ENCODE data around the gene RHO.
"Not testable (repeated sequence)": the region's sequence is repeated elsewhere in the genome, so short reads cannot be mapped to it uniquely, and the experiment has no call there.

Gene RHO

DNA sequence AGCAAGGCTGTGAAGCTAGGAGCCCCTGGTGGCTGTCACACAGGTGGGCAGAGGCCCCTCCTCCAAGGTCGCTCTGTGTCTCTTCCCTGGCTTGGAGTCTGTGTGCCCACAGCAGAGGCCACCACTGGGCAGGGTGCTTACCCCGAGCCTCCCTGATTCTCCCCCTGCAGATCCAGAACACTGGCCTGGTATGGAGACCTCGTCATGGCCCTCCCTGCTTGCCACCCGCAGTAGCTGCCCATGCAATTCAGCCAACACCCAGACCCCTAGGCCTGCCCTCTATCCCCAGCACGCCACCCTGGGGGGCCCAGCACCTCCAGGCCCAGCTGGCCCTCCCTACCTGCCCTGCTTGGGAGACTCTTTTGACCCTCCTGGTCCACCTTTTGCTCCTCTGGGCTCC is 5.5 kb upstream of the RHO start:
- no peak for DNase-seq

DNA sequence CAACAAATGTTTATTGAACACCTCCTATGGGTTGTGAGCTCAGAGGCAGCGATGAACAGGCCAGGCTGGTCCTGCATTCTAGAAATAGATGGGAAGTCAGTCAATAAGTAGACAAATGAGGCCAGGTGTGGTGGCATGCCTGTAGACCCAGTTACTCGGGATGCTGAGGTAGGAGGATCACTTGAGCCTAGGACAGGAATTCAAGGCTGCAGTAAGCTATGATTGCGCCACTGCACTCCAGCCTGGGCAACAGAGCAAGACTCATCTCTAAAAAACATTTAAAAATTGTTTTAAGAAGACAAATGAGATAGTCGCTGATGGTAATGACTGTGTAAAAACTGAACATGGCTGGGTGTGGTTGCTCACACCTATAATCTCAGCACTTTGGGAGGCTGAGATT is 4.4 kb upstream of the RHO start:
- DNase-seq: no peak

DNA sequence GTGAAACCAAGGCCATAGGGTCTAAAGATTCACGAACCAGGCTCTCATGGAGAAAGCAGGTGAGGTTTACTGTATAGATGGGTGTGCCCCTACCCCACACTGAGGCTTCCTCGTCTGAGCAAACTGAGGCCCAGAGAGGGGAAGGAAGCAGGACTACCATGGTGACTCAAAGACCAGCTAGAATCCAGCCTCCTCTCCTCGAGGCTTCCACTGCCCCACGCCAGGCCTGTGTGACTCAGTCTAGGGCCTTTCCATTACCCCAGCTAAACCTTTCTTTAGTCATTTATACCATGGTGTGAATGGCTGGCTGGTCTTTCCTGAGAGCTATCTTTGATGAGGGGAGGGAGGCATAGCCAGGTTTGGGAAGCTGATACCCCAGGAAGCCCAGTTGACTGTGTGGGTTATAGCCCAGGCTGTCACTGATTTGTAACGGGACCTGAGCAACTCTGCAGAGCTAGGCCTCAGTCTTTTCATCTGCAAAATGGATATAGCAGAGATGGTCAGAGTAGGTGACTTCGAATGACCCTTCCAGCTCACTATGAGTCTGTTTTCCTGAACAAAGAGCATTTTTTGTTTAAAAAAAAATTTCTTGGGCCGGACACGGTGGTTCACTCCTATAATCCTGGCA is 3.0 kb upstream of the RHO start:
- DNase-seq: no peak

DNA sequence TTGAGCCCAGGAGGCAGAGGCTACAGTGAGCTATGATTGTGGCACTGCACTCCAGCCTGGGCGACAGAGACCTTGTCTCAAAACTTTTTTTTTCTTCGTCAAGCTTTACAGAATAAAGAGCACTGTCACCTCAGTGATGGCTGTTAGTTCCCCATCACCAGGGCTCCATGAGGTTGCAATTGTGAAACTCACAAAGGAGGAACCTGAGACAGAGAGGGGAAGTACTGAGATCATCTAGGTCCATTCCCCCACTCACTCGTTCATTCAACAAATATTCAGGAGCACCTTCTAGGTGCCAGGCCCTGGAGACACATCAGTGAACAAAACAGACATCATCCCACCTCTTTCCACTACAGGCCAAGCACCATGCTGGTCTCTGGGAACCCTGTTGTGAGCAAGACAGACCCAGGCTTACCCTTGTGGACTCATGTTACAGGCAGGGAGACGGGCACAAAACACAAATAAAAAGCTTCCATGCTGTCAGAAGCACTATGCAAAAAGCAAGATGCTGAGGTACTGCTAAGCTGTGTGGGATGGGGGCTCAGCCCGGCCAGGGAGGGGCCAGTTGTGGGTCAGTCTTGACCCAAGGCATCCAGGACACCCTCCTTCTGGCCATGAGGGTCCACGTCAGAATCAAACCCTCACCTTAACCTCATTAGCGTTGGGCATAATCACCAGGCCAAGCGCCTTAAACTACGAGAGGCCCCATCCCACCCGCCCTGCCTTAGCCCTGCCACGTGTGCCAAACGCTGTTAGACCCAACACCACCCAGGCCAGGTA is 2.1 kb upstream of the RHO start:
- DNase-seq: peak; percentile 71

DNA sequence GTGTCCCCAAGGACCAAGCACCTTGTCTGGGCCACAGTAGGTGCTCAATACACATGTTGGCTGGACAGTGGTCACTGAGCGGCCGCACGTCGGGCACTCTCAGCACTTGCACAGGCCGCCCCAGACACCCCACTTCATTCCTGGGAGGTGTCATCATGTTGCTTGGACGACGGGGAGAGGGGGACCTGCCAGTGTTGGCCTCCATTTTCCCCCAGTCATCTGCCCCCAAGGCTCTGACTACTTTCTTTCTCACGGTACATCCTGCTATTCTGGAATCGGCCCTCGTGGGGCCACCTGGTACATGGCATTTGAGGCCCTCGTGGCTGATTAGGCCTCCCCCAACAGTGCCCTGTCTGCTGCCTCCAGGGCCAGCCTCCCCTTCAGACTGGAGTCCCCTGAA is 1.2 kb upstream of the RHO start:
- DNase-seq: no peak

DNA sequence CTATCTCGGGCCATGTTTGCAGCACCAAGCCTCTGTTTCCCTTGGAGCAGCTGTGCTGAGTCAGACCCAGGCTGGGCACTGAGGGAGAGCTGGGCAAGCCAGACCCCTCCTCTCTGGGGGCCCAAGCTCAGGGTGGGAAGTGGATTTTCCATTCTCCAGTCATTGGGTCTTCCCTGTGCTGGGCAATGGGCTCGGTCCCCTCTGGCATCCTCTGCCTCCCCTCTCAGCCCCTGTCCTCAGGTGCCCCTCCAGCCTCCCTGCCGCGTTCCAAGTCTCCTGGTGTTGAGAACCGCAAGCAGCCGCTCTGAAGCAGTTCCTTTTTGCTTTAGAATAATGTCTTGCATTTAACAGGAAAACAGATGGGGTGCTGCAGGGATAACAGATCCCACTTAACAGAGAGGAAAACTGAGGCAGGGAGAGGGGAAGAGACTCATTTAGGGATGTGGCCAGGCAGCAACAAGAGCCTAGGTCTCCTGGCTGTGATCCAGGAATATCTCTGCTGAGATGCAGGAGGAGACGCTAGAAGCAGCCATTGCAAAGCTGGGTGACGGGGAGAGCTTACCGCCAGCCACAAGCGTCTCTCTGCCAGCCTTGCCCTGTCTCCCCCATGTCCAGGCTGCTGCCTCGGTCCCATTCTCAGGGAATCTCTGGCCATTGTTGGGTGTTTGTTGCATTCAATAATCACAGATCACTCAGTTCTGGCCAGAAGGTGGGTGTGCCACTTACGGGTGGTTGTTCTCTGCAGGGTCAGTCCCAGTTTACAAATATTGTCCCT is 1.2 kb downstream of the RHO start:
- no peak for DNase-seq

DNA sequence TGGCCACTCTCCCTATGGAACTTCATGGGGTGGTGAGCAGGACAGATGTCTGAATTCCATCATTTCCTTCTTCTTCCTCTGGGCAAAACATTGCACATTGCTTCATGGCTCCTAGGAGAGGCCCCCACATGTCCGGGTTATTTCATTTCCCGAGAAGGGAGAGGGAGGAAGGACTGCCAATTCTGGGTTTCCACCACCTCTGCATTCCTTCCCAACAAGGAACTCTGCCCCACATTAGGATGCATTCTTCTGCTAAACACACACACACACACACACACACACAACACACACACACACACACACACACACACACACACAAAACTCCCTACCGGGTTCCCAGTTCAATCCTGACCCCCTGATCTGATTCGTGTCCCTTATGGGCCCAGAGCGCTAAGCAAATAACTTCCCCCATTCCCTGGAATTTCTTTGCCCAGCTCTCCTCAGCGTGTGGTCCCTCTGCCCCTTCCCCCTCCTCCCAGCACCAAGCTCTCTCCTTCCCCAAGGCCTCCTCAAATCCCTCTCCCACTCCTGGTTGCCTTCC is 1.9 kb downstream of the RHO start:
- DNase-seq: no peak

DNA sequence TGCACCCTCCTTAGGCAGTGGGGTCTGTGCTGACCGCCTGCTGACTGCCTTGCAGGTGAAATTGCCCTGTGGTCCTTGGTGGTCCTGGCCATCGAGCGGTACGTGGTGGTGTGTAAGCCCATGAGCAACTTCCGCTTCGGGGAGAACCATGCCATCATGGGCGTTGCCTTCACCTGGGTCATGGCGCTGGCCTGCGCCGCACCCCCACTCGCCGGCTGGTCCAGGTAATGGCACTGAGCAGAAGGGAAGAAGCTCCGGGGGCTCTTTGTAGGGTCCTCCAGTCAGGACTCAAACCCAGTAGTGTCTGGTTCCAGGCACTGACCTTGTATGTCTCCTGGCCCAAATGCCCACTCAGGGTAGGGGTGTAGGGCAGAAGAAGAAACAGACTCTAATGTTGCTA is 2.4 kb downstream of the RHO start:
- DNase-seq: no peak

DNA sequence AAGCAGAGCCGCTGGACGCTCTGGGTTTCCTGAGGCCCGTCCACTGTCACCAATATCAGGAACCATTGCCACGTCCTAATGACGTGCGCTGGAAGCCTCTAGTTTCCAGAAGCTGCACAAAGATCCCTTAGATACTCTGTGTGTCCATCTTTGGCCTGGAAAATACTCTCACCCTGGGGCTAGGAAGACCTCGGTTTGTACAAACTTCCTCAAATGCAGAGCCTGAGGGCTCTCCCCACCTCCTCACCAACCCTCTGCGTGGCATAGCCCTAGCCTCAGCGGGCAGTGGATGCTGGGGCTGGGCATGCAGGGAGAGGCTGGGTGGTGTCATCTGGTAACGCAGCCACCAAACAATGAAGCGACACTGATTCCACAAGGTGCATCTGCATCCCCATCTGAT is 3.3 kb downstream of the RHO start:
- DNase-seq: no peak

DNA sequence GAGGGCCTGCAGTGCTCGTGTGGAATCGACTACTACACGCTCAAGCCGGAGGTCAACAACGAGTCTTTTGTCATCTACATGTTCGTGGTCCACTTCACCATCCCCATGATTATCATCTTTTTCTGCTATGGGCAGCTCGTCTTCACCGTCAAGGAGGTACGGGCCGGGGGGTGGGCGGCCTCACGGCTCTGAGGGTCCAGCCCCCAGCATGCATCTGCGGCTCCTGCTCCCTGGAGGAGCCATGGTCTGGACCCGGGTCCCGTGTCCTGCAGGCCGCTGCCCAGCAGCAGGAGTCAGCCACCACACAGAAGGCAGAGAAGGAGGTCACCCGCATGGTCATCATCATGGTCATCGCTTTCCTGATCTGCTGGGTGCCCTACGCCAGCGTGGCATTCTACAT is 3.8 kb downstream of the RHO start:
- DNase-seq: no peak

DNA sequence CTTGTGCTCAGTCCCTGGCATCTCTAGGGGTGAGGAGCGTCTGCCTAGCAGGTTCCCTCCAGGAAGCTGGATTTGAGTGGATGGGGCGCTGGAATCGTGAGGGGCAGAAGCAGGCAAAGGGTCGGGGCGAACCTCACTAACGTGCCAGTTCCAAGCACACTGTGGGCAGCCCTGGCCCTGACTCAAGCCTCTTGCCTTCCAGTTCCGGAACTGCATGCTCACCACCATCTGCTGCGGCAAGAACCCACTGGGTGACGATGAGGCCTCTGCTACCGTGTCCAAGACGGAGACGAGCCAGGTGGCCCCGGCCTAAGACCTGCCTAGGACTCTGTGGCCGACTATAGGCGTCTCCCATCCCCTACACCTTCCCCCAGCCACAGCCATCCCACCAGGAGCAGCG is 5.0 kb downstream of the RHO start:
- no peak for DNase-seq

DNA sequence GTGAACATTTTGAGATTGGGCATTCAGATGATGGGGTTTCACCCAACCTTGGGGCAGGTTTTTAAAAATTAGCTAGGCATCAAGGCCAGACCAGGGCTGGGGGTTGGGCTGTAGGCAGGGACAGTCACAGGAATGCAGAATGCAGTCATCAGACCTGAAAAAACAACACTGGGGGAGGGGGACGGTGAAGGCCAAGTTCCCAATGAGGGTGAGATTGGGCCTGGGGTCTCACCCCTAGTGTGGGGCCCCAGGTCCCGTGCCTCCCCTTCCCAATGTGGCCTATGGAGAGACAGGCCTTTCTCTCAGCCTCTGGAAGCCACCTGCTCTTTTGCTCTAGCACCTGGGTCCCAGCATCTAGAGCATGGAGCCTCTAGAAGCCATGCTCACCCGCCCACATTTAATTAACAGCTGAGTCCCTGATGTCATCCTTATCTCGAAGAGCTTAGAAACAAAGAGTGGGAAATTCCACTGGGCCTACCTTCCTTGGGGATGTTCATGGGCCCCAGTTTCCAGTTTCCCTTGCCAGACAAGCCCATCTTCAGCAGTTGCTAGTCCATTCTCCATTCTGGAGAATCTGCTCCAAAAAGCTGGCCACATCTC is 6.1 kb downstream of the RHO start:
- no peak for DNase-seq

DNA sequence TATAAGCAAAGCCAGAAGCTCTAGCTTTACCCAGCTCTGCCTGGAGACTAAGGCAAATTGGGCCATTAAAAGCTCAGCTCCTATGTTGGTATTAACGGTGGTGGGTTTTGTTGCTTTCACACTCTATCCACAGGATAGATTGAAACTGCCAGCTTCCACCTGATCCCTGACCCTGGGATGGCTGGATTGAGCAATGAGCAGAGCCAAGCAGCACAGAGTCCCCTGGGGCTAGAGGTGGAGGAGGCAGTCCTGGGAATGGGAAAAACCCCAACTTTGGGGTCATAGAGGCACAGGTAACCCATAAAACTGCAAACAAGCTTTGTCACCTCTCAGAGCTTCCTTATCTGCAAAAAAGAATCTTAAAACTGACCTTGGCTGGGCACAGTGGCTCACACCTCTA is 6.6 kb downstream of the RHO start:
- DNase-seq: no peak

DNA sequence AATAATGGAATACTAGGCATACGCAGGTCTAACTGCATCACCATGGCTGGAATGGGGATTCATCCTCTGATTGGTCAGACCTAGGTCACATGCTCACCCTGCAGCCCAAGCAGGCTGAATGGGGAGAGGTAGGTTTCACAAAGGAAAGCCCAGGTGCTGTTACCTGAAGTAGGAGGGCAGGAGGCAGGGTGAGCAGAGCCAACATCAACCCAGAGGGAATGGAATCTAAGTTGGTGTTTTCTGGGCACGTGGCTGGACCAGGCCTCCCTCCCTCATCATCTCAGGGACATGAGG is 7.9 kb downstream of the RHO start:
- no peak for DNase-seq

DNA sequence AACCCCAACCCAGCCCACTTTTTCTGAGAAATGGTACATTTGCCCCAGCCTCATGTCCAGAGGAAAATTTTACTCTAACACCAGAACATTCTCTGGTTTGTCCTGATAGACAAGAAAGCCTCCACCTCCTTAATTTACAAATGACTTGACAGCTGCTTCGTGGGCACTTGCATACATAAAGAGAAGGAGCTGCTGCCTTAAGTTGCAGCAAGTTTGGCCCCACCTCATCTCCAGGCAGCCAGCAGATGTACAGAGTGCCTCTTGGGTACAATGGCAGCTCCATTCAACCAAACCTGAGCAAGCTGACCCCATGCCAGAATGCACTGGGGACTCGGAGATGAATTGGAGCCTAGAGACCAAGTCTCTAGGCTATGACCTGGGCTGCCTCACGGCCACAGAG is 8.4 kb downstream of the RHO start:
- no peak for DNase-seq

DNA sequence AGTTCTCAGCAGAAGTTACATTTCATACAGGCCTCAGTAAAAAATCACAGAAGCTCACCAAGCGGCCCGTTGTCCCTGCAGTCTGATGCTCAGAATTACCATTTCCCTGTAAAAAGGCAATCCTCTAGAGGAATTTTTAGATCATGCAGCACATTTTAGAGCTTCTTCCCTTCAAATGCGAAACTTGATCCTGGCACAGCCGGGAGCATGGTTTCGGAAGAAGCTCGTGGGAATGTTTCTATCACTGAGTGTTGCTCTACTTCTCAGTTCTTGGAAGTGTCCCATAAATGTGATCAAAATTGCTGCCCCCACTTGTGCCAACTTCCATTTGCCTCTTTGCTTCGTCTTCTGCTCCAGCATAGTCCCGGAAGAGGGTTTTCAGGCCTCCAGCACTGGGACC is 10.8 kb downstream of the RHO start:
- DNase-seq: no peak

DNA sequence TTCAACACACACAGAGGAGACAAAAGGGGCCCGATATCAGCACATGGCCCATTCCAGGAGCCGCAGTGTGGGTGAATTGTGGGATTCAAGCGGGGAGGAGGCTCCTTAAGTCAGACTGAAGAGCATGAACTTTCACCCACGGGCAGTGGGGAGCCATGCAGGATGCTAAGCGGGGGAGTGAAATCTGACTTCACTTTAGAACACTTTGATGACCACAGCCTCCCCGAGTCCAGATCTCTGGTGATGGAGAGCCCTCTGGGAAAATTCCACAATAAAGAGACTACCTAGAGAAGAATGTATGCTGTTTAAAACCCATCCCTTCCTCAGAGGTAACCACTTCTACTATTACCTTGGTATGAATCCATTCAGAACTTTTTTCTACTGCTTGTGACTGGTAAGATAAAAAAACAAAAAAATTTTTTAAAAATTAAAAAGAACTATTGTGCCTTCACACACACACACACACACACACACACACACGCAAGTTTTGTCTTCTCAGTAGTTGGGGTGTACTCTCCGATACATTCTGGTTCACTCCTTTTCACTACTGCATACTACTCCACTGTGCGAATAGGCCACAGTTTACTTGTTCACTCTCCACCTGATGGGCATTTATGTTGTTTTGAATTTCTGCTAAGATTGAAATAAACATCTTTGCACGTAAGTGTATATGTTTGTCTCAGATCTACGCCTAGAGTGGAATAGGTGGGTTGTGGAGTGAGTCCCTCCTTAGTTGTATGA is 12.5 kb downstream of the RHO start:
- no peak for DNase-seq

DNA sequence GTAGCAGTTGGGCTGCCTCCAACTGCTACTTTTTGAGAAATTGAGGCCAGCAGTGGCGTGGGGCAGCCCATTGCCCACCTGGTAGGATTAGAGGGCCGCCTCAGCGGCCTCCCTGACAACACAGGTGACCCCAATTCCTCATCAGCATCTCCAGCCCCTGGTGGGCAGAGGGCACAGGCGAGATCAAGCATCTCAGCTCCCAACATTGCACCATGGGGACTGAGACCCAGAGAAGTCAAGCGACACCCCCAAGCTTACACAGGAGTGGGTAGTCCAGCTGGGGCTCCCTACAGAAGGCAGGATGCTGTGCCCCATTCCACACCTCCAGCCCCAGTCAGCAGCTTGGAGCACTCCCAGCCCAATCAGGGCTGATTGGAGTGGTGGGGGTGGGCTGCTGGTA is 14.3 kb downstream of the RHO start:
- DNase-seq: no peak

DNA sequence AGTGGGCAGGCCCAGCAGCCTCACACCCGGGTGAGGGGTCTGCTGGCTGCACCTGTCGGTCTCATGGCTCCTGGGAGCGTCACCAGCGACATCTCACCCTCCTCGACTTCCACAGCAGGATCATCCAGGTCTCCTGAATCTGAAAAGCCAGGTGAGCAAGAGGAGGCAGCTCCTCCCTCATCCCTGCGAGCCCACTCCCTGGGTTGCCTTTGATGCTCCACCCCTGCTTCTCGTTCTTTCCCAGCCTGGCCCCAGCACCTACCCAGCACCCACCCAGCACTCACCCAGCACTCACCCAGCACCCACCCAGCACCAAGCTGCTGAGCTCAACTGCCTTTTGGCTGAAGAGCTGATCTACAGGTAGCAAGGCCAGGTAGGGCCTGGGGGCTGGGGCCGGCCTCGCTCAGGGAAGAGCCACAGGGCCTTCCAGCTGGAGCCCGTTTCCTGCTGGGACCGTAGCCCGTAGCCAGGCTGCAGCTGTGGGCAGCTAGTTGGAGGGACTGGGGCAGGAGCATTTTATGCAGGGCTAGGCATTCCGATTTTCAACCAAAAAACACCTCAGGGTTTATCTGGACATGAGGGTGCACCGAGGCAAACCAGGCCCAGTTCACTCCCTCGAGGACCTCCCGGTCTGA is 14.8 kb downstream of the RHO start, which contains the start of gene H1-8:
H1-8 (plus strand) TSS at position 20 of the 635 bp plus-strand sequence; CDS start at position 64, 44 bp downstream.
- DNase-seq: no peak

DNA sequence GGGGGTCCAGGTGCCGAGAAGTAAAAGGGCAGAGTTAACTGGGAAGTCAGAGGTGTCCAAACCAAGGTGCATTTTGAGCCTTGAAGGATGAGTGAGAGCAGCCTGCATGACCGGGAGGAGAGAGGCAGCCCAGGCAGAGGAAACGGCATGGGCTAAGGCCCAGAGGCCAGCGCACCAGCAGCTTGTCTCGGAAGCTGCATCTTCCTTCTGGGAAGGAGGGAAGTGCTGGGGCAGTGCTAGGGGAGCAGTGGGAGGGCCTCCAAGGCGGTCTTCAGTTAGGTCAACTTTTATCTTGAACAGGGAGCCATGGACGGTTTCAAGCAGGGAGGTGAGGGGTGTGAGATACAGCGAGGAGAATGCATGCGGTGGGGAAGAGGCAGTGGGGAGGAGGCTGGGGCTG is 15.6 kb downstream of the RHO start:
- no peak for DNase-seq

DNA sequence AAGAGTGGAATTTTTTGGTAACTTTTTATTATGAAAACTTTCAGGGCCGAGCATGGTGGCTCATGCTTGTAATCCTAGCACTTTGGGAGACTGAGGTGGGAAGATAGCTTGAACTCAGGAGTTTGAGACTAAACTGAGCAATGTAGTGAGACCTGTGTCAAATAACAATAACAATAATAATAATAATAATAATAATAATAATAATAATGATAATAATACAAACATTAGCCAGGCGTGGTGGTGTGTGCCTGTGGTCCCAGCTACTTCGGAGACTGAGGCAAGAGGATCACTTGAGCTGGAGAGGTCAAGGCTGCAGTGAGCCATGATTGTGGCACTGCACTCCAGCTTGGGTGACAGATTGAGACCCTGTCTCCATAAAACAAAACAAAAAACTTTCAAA is 17.5 kb downstream of the RHO start:
- not testable (repeated sequence) for DNase-seq

DNA sequence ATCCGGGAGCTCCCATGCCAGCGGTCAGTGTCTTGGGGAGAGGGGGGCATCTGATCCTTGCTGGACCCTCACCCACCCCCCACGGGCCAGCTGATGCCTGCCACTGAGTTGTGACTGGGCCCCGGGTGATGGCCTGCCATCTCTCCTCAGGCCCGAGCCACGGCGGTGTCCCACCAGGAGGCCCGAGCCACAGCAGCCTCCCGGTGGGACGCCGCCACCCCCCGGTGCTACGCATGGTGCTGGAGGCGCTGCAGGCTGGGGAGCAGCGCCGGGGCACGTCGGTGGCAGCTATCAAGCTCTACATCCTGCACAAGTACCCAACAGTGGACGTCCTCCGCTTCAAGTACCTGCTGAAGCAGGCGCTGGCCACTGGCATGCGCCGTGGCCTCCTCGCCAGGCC is 18.8 kb downstream of the RHO start:
- no peak for DNase-seq
